MM.1S (cell line): Measurements from ENCODE around the gene VAPB.

Source experiments
- DNase-seq: peaks from one replicate; pipeline ENCODE4 v3.0.0-alpha.2; 2015
- H2AFZ ChIP-seq: fragments of 300-600 bp; sonication (generic); 2 replicates; pipeline ENCODE4 v1.6.0; 2016; ENCODE audit warnings: antibody characterized with exemption, low read length
- H3F3A ChIP-seq: fragments of 300-600 bp; sonication (generic); 2 replicates; pipeline ENCODE4 v1.6.1; 2016; ENCODE audit warnings: mild to moderate bottlenecking, antibody characterized with exemption, low read length, moderate library complexity, mixed read lengths; ENCODE audit not compliant: insufficient read depth
- H3K27ac ChIP-seq: fragments of 300-600 bp; sonication (generic); 2 replicates; pipeline ENCODE4 v1.5.1; 2016; ENCODE audit warnings: mild to moderate bottlenecking, low read length
- H3K27me3 ChIP-seq: fragments of 300-600 bp; sonication (generic); replicated peaks from 2 replicates; pipeline ENCODE4 v1.6.0; 2016; ENCODE audit warnings: low read length; ENCODE audit not compliant: insufficient read depth
- H3K36me3 ChIP-seq: fragments of 300-600 bp; sonication (generic); replicated peaks from 2 replicates; pipeline ENCODE4 v1.6.1; 2016; ENCODE audit warnings: mild to moderate bottlenecking, low read length, mixed read lengths; ENCODE audit not compliant: insufficient read depth
- H3K4me1 ChIP-seq: fragments of 300-600 bp; sonication (generic); 2 replicates; pipeline ENCODE4 v1.6.1; 2016; ENCODE audit warnings: low read length, mixed read lengths
- H3K4me2 ChIP-seq: fragments of 300-600 bp; sonication (generic); 2 replicates; pipeline ENCODE4 v1.6.0; 2016; ENCODE audit warnings: low read depth, low read length
- H3K4me3 ChIP-seq: fragments of 300-600 bp; sonication (generic); 2 replicates; pipeline ENCODE4 v1.5.1; 2016; ENCODE audit warnings: low read length, mixed read lengths
- H3K79me2 ChIP-seq: fragments of 300-600 bp; sonication (generic); 2 replicates; pipeline ENCODE4 v1.6.1; 2016; ENCODE audit warnings: mixed run types, low read length, mixed read lengths
- H3K9ac ChIP-seq: fragments of 300-600 bp; sonication (generic); 2 replicates; pipeline ENCODE4 v1.6.1; 2016; ENCODE audit warnings: low read length, mixed read lengths
- H3K9me2 ChIP-seq: fragments of 300-600 bp; sonication (generic); replicated peaks from 2 replicates; pipeline ENCODE4 v1.6.1; 2016; ENCODE audit warnings: mild to moderate bottlenecking, low read length, mixed read lengths; ENCODE audit not compliant: insufficient read depth
- H3K9me3 ChIP-seq: fragments of 300-600 bp; sonication (generic); replicated peaks from 2 replicates; pipeline ENCODE4 v1.6.1; 2016; ENCODE audit warnings: mild to moderate bottlenecking, low read length, mixed read lengths; ENCODE audit not compliant: insufficient read depth
- H4K20me1 ChIP-seq: fragments of 300-600 bp; sonication (generic); 2 replicates; pipeline ENCODE4 v1.6.1; 2016; ENCODE audit warnings: mild to moderate bottlenecking, low read length, moderate library complexity, mixed read lengths; ENCODE audit not compliant: insufficient read depth
- EZH2 ChIP-seq: fragments of 300-600 bp; sonication (generic); optimal IDR thresholded peaks from 2 replicates; pipeline ENCODE3; 2017; ENCODE audit warnings: low read depth, mild to moderate bottlenecking, antibody characterized with exemption, low read length, mixed read lengths
- EZH2phosphoT487 ChIP-seq: fragments of 300-600 bp; sonication (generic); IDR thresholded peaks from 2 replicates; pipeline ENCODE4 v1.6.1; 2018; ENCODE audit warnings: antibody characterized with exemption, low read length
- TF ChIP-seq, protein P1 (sequence below): fragments of 300-600 bp; sonication (generic); IDR thresholded peaks from 2 replicates; pipeline ENCODE4 v1.5.1; 2016; ENCODE audit warnings: antibody characterized with exemption, low read length, mixed read lengths

Gene VAPB

DNA sequence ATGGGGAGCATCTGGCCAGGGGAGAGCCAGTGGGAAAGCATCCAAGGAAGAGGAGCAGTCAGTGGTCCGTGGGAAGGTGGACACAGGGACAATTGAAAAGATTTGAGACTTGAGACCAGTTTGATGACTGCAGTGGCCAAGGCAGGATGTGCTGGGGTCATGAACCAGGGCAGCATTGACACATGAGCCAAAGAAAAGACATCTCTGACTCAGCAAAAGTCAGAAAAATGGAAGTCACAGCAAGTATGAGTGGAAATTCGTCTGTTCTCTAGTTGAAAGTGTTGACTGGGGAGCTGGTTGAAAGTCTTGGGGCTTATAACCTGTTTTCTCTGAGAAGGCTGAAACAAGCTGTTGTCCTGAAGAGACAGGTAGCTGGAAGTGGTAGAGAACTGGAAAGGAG is 48.2 kb upstream of the VAPB start:
- Histone ChIP-seq H3K27ac (no peak overlapping the region), H3K4me3 (no peak overlapping the region), H3F3A (no peaks in the 10 kb centered on the region), H3K4me1 (no peaks in the 10 kb centered on the region), H4K20me1 (no peaks in the 10 kb centered on the region), H3K9me2 (no peaks in the 10 kb centered on the region), H3K9me3 (no peaks in the 10 kb centered on the region), H3K4me2 (no peak overlapping the region), H3K9ac (no peak overlapping the region), H2AFZ (no peak overlapping the region), H3K79me2 (peaks cover 45% of the 10 kb centered on the region), H3K36me3 (0 out of 2 replicates have a peak, but pooled peaks cover 4% of the 10 kb centered on the region), H3K27me3 (no peaks in the 10 kb centered on the region)
- no peak for DNase-seq
- TF ChIP-seq EZH2 (no peak), EZH2phosphoT487 (no peak)

DNA sequence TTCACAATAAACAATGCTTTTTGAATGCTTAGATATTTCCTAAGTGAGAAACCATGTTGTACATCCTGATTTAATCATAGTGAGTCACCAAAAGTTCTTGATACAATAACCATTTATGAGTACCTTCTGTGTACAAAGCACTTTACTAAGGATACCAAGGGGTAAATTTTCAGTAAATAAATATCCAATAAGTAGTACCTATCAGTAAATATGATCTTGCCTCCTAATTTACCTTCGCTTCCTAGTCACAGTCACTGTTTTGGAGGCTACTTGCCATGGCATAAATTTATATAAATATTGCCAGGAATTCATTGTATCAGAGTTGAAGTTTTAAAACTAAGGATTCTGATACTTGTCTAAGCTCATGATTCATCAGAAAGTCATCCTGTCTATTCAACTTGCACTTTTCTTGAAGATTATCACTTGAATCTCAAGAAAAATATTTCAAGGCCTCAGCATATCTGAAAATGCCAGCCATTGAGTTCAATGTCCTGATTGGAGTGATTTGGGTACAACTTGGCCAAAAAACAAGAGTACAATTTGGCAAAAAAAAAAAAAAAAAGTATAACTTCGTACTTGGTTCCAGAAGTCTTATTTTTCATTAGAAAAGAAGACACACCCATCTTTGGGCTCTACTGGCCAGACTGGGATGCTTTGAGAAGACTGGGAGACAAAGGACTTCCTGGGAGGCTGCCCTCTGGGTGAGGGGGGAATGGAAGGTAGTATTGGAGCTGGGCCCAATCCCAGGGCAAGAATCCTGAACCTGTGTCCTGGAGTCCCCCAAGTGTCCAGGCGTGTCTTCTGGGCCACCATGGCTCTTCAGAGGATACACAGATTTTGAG is 46.7 kb upstream of the VAPB start:
- H3K36me3 ChIP-seq = 0 out of 2 replicates have a peak, but pooled peaks cover 4% of the 10 kb centered on the region
- no peak overlapping the region for H2AFZ ChIP-seq
- H3K27ac ChIP-seq = no peak overlapping the region
- no peaks in the 10 kb centered on the region for H3K9me3 ChIP-seq
- no peaks in the 10 kb centered on the region for H3K4me1 ChIP-seq
- H3K9me2 ChIP-seq = no peaks in the 10 kb centered on the region
- H3K9ac ChIP-seq = no peak overlapping the region
- TF ChIP-seq EZH2phosphoT487 (no peak), EZH2 (no peak)
- TF ChIP-seq, protein P1, sequence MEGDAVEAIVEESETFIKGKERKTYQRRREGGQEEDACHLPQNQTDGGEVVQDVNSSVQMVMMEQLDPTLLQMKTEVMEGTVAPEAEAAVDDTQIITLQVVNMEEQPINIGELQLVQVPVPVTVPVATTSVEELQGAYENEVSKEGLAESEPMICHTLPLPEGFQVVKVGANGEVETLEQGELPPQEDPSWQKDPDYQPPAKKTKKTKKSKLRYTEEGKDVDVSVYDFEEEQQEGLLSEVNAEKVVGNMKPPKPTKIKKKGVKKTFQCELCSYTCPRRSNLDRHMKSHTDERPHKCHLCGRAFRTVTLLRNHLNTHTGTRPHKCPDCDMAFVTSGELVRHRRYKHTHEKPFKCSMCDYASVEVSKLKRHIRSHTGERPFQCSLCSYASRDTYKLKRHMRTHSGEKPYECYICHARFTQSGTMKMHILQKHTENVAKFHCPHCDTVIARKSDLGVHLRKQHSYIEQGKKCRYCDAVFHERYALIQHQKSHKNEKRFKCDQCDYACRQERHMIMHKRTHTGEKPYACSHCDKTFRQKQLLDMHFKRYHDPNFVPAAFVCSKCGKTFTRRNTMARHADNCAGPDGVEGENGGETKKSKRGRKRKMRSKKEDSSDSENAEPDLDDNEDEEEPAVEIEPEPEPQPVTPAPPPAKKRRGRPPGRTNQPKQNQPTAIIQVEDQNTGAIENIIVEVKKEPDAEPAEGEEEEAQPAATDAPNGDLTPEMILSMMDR = no peak
- no peak overlapping the region for H3K4me3 ChIP-seq
- H3F3A ChIP-seq = no peaks in the 10 kb centered on the region
- no peaks in the 10 kb centered on the region for H4K20me1 ChIP-seq
- H3K27me3 ChIP-seq = no peaks in the 10 kb centered on the region
- H3K79me2 ChIP-seq = peaks cover 38% of the 10 kb centered on the region
- no peak overlapping the region for H3K4me2 ChIP-seq
- DNase-seq = no peak

DNA sequence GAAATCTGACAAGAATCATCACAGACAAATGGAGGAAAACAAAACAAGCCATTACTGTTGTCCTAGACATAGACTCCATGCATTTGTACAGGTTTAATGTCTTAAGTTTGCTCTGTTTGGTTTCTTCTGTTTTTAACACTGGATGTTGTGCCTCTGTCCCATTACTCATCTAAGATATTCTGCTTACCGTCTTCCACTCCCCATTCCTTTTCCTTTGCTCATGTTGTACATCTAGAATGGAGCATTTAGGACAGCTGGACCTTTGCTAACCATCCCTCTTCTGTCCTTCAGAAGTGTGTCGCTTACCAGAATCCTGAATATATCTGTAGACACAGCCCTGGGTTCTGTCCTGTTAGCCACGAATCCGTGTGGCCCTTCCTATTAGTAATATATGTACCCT is 44.3 kb upstream of the VAPB start:
- H3K4me1 ChIP-seq = no peaks in the 10 kb centered on the region
- no peak overlapping the region for H2AFZ ChIP-seq
- H3K9me3 ChIP-seq = no peaks in the 10 kb centered on the region
- no peaks in the 10 kb centered on the region for H3F3A ChIP-seq
- TF ChIP-seq EZH2 (no peak), EZH2phosphoT487 (no peak)
- TF ChIP-seq, protein P1 = no peak
- H3K79me2 ChIP-seq = peaks cover 20% of the 10 kb centered on the region
- H3K4me3 ChIP-seq = no peak overlapping the region
- no peaks in the 10 kb centered on the region for H3K27me3 ChIP-seq
- H4K20me1 ChIP-seq = no peaks in the 10 kb centered on the region
- no peak overlapping the region for H3K9ac ChIP-seq
- 0 out of 2 replicates have a peak, but pooled peaks cover 4% of the 10 kb centered on the region for H3K36me3 ChIP-seq
- no peak overlapping the region for H3K4me2 ChIP-seq
- no peak for DNase-seq
- no peaks in the 10 kb centered on the region for H3K9me2 ChIP-seq
- H3K27ac ChIP-seq = no peak overlapping the region

DNA sequence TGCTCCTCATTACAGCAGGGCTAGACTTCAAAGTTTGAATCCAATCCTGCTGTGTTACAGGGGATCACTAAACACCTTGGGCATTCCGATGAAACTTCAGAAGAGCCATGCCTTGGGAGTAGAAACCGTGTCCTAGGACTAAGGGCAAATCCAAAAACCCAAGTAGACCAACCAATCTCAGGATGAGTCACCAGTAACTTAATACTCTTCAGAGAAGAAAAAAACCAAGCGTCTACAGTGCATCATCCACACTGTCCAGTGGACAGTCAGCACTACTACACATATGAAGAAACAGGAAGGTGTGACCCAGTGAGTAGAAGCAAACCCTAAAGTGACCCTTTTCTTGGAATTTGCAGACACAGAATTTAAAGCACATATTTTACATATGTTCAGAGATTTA is 39.5 kb upstream of the VAPB start:
- no peak for DNase-seq
- H3K9me3 ChIP-seq = no peaks in the 10 kb centered on the region
- no peaks in the 10 kb centered on the region for H3K79me2 ChIP-seq
- H3K4me3 ChIP-seq = no peak overlapping the region
- H3K27me3 ChIP-seq = no peaks in the 10 kb centered on the region
- H3K4me2 ChIP-seq = no peak overlapping the region
- no peak overlapping the region for H2AFZ ChIP-seq
- H4K20me1 ChIP-seq = no peaks in the 10 kb centered on the region
- no peak overlapping the region for H3K9ac ChIP-seq
- no peaks in the 10 kb centered on the region for H3F3A ChIP-seq
- TF ChIP-seq EZH2 (no peak), EZH2phosphoT487 (no peak)
- TF ChIP-seq, protein P1 = no peak
- H3K9me2 ChIP-seq = no peaks in the 10 kb centered on the region
- no peak overlapping the region for H3K27ac ChIP-seq
- no peaks in the 10 kb centered on the region for H3K4me1 ChIP-seq
- 0 out of 2 replicates have a peak, but pooled peaks cover 4% of the 10 kb centered on the region for H3K36me3 ChIP-seq
